ENCODE data around the gene ABHD12. TPM values are rescaled to one million over a fixed set of nuclear protein-coding genes. Genes with fewer than 3 reads are reported as not detected.

Gene ABHD12
- total and polyA plus RNA-seq, 10 of the 15 experiments (the other 5 are each of a cell fraction or from before 2014, with no cell fraction given) = 1.5 to 61.8 (median 26.7) TPM

- TF ChIP-seq, protein P1, sequence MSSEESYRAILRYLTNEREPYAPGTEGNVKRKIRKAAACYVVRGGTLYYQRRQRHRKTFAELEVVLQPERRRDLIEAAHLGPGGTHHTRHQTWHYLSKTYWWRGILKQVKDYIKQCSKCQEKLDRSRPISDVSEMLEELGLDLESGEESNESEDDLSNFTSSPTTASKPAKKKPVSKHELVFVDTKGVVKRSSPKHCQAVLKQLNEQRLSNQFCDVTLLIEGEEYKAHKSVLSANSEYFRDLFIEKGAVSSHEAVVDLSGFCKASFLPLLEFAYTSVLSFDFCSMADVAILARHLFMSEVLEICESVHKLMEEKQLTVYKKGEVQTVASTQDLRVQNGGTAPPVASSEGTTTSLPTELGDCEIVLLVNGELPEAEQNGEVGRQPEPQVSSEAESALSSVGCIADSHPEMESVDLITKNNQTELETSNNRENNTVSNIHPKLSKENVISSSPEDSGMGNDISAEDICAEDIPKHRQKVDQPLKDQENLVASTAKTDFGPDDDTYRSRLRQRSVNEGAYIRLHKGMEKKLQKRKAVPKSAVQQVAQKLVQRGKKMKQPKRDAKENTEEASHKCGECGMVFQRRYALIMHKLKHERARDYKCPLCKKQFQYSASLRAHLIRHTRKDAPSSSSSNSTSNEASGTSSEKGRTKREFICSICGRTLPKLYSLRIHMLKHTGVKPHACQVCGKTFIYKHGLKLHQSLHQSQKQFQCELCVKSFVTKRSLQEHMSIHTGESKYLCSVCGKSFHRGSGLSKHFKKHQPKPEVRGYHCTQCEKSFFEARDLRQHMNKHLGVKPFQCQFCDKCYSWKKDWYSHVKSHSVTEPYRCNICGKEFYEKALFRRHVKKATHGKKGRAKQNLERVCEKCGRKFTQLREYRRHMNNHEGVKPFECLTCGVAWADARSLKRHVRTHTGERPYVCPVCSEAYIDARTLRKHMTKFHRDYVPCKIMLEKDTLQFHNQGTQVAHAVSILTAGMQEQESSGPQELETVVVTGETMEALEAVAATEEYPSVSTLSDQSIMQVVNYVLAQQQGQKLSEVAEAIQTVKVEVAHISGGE (CRISPR knock-in tag; IDR thresholded peaks at IDR 0.05) = no peak
- no peak for TF ChIP-seq MTA2 (IDR thresholded peaks at IDR 0.05; ENCODE audit: low read depth)
- no peak for TF ChIP-seq KLF5 (IDR thresholded peaks at IDR 0.05; ENCODE audit: partially characterized antibody)
- TF ChIP-seq POLR2AphosphoS5 (IDR thresholded peaks at IDR 0.05; ENCODE audit: low read length) = peak; percentile 85
- no peak for TF ChIP-seq CUX1 (IDR thresholded peaks at IDR 0.05; ENCODE audit: insufficient replicate concordance, low read depth, low read length)
- TF ChIP-seq POLR2A (IDR thresholded peaks at IDR 0.05; ENCODE audit: low read depth, low read length) = peak; percentile 94
- TF ChIP-seq POU2F2 (IDR thresholded peaks at IDR 0.05; ENCODE audit: borderline replicate concordance, low read depth, low read length) = no peak
- no peak for TF ChIP-seq ZNF622 (IDR thresholded peaks at IDR 0.05)
- 0 out of 2 replicates have a peak, but pooled peaks have one; percentile 14 for TF ChIP-seq JUNB (IDR thresholded peaks at IDR 0.05)
- no peak for TF ChIP-seq ZNF274 (IDR thresholded peaks at IDR 0.05; ENCODE audit: insufficient read depth, insufficient read length)
- TF ChIP-seq RAD21 (IDR thresholded peaks at IDR 0.05; ENCODE audit: insufficient read depth, low read depth, low read length) = no peak
- TF ChIP-seq, protein P2, sequence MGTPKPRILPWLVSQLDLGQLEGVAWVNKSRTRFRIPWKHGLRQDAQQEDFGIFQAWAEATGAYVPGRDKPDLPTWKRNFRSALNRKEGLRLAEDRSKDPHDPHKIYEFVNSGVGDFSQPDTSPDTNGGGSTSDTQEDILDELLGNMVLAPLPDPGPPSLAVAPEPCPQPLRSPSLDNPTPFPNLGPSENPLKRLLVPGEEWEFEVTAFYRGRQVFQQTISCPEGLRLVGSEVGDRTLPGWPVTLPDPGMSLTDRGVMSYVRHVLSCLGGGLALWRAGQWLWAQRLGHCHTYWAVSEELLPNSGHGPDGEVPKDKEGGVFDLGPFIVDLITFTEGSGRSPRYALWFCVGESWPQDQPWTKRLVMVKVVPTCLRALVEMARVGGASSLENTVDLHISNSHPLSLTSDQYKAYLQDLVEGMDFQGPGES (IDR thresholded peaks at IDR 0.05) = no peak
- TF ChIP-seq SUZ12 (IDR thresholded peaks at IDR 0.05; ENCODE audit: unreplicated experiment) = no peak
- no peak for TF ChIP-seq GABPA (IDR thresholded peaks at IDR 0.05; ENCODE audit: low read depth)
- TF ChIP-seq BACH1 (IDR thresholded peaks at IDR 0.05; ENCODE audit: borderline replicate concordance) = no peak
- TF ChIP-seq ZNF687 (IDR thresholded peaks at IDR 0.05) = no peak
These were observed 16.9 kb upstream of the ABHD12 start, which contains the start of gene GINS1 (continued) for GRCh38 chr20:25407311-25408169.
